GM12874 (cell line): ENCODE data around the gene CNR2.

ENCODE experiments used
- CTCF ChIP-seq: IDR thresholded peaks from 2 replicates; pipeline ENCODE4 v1.5.1; 2011; ENCODE audit warnings: low read depth, mild to moderate bottlenecking, control low read depth, low read length, moderate library complexity; ENCODE audit not compliant: insufficient read depth

The CNR2 gene

DNA sequence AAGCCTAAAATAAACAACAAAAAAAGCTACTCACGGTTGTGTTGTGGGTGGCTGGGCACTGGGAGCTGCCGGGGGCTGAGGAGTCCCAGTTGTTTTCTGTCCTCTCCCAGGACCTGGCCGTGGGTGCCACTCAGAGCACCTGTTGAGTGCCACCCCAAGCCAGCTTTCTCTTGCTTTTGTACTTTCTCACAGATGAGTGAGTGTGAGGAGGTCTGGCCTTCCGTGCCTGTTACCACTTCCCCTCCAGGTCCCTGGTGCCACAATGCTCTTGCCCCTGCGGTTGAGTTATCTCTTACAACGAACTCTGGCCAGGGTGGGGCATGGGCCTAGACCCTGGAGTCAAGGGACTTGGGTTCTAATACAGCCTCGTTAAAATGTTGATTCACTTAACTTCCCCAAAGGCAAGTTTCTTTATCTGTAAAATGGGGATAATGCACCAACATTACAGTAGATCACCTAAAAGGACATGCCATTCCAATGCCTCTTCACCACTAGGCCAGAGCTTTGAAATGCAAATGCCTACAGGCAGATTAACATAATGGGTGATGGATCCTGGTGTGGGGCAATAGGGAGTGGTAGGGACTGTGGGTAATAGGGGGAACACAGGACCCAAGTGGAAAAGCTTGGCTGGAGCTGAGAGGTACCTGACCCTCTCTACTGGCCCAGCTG, at the start of gene CNR2:
CNR2 (minus strand) TSS at position 151 of the 669 bp plus-strand sequence. CDS start 37,745 bp downstream, outside the sequence.
- TF ChIP-seq CTCF = no peak

GRCh38 chr1:23960291-23961020, 47.3 kb upstream of the CNR2 start:
- no peak for TF ChIP-seq CTCF

DNA sequence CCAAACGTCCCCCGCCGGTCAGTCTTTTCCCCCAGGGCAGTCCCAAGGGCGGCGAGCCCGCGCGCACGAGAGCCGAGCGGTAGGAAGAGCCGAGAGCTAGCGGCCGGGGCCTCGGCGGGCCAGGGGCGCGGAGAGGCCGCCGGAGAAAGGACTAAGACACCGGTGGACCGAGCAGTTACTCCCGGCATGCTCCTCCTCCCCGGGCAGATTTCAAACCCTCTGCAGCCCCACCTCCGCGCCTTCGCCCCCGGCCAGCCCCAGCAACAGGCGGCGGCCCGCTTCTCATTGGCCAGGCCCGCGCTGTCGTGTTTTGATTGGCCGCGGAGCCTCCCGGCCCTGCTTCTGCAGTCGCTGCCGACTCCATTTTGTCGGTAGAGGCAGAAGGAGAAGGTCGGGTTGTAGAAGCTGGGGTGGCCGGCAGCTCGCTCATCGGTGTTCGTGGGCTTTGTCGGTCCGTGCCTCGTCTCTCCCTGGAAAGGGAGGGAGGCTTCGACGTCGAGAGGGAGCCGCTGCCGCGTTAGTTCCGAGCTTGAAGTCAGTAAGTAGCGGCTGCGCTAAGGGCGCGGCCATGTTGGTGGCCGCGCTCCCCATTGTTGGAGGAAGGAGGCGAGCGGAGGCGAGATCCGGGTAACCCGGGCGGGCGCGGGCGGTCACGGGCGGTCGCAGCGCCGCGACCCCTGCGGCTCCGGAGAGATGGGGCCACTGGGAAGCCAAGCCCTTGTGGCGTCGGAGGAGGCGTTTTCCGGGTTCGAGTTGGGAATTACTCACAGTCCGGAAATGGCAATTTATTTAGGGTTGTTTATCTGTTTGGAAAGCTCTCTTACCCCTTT, 46.5 kb upstream of the CNR2 start, which contains the start of gene PNRC2:
PNRC2 (plus strand) TSS at position 368 of the 830 bp plus-strand sequence. CDS start 1,630 bp downstream, outside the sequence.
- no peak for TF ChIP-seq CTCF

DNA sequence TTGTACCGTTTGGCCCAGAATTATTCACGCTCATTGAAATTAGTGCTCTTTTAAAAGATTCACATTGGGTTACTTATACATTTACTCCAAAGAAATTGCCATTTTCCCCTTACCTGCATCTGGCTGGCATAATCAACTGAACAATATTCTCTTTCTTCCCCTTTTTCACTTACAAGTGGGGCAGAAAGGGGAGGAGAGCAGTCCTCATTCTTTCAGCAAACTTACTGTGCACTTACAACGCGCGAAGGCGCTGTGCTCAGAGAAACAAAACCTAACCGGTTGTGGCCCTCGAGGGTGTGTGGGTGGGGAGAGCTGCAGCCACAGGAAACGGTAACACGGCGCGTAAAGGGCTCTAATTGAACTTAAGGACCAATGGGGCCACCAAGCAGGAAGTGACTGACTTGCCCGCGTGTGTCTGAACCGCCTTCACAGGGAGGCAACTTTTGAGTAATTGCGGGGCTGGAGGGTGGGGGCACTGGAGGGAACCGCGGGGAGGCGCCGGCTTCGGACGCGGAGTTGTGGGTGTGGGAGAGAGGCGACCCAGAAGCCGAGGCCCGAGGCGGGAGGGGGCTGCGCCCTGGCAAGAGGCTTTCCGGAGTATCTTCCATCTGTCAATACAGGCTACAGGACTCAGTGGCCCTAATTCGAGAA, 45.8 kb upstream of the CNR2 start:
- peak; percentile 37; the same call in 1 of the 2 replicates for TF ChIP-seq CTCF

DNA sequence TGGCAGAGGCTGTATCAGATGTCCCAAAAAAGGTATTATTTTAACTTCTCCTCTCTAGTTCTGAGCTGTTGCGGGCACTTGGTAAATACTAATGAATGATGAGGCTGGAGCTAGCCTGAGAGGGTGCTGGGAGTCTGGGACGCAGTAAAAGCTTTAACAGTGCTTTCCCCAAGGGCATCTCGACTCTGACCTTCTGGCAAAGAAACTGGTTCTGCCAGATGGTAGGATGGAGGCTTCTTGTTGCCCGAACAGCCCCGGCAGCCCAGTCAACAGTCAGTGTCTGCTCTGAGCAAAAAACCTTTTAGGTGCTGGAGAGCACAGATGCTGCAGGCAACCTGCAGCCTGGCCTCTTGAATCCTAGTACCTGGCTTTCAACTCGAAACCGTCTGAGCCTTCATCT, 43.9 kb upstream of the CNR2 start:
- no peak for TF ChIP-seq CTCF

DNA sequence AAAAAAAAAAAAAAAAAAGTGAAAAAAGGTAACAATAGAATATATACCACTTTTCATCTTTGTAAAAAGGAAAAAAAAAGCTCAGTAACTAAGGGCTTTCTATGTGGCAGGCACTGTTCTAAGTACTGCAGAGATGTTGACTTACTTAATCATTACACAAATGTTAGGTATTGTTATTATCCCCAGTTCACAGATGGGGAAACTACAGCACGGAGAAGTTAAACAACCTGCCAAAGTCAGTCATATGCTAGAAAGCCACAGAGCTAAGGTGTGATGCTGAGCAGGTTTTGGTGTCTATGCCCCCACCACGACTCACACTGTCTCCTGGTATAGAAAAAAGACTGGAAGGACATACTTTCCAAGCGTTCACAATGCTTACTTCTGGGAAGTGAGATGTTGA, 39.9 kb upstream of the CNR2 start:
- TF ChIP-seq CTCF = no peak

DNA sequence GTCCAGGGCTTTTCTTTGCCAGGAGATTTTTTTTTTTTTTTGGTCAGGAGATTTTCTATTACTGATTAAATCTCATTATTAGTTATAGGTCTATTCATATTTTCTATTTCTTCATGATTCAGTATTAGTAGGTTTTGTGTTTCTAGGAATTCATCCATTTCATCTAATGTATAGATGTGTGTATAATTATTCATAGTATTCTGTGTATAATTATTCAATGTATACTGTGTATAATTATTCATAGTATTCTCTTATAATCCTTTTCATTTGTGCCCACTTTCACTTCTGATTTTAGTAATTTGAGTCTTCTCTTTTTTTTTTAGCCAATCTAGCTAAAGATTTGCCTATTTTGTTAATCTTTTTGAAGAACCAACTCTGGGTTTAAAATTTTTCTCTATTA, 34.2 kb upstream of the CNR2 start:
- no peak for TF ChIP-seq CTCF
